Mucosa of descending colon (tissue), 3 donors: ENCODE measurements around the gene MX2. TPM values are rescaled to one million over a fixed set of nuclear protein-coding genes. Genes with fewer than 3 reads are reported as not detected.

Experiments
- ATAC-seq: fragments of 200-7000 bp; cut with Tn5 transposase; one replicate; pipeline ENCODE4 v1.9.1; 2020; ENCODE audit warnings: mild to moderate bottlenecking, moderate library complexity
- DNase-seq, 3 donors: peaks; one replicate each; pipeline ENCODE4 v3.0.0-alpha.2; 2020
- H3K36me3 ChIP-seq: fragments of 200-600 bp; one replicate; pipeline ENCODE4 v1.8.0; 2021; ENCODE audit warnings: low read depth, mild to moderate bottlenecking
- H3K4me1 ChIP-seq: fragments of 200-600 bp; one replicate; pipeline ENCODE4 v1.8.0; 2021; ENCODE audit warnings: low read depth, mild to moderate bottlenecking
- H3K4me3 ChIP-seq: fragments of 200-600 bp; one replicate; pipeline ENCODE4 v1.8.0; 2021; ENCODE audit warnings: mild to moderate bottlenecking
- H3K9me3 ChIP-seq: fragments of 200-600 bp; one replicate; pipeline ENCODE4 v1.8.0; 2021; ENCODE audit warnings: mild to moderate bottlenecking
- intact Hi-C, 2 donors: fragments of 100-400 bp; cut with DNase I in 1 of 2; cut with micrococcal nuclease in 1 of 2; formaldehyde crosslinking; loops; one replicate each; pipeline versions ENCODE4 v1.11.0 to v1.11.1; 2022; cut with DNase I, micrococcal nuclease
- total RNA-seq, 3 donors: library from RNA; stranded (reverse); fragmentation: NEBNext Ultra II Directional in 2 of 3; extraction: Animal tissue kit (Norgen Biotek cat#: 25700) in 2 of 3; gene quantifications; one replicate each; pipeline versions ENCODE4 v1.2.1 to v1.2.4, GENCODE V29; 2021 to 2023
- TF ChIP-seq, protein P1 (sequence below): fragments of 200-600 bp; IDR thresholded peaks from one replicate; pipeline ENCODE4 v1.8.0; 2022; ENCODE audit warnings: antibody characterized with exemption, mild to moderate bottlenecking
- donor health status: DM: no; HTN: no; CAD: no; lungs with moderate emphysema.
- donor health status: DM: no; HTN: no; CAD: no.
- donor health status: DM: no; HTN: yes; CAD: no.

MX2 gene
- total RNA-seq, 3 donors from 2014 or later, result 2.5 to 9.2 (median 6.3) TPM

DNA sequence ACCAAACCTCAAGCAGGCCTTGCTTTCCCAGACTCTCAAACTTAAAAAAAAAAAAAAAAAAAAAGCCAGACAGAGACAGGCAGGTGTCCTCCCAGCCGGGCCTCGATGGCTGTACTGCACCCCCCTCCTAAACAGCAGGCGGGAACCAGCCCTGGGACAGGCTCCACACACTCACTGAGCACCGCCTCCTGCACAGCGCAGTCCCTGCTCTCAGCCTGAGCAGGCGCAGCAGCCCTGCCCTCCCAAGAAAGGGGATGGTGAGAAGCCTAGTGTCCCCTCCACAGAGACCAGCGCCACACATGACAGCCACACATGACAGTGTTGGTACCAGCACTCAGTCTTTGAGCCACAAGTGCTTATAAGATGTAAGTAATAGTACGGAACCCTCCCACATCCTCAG lies 11.9 kb downstream of the MX2 start:
- TF ChIP-seq, protein P1, sequence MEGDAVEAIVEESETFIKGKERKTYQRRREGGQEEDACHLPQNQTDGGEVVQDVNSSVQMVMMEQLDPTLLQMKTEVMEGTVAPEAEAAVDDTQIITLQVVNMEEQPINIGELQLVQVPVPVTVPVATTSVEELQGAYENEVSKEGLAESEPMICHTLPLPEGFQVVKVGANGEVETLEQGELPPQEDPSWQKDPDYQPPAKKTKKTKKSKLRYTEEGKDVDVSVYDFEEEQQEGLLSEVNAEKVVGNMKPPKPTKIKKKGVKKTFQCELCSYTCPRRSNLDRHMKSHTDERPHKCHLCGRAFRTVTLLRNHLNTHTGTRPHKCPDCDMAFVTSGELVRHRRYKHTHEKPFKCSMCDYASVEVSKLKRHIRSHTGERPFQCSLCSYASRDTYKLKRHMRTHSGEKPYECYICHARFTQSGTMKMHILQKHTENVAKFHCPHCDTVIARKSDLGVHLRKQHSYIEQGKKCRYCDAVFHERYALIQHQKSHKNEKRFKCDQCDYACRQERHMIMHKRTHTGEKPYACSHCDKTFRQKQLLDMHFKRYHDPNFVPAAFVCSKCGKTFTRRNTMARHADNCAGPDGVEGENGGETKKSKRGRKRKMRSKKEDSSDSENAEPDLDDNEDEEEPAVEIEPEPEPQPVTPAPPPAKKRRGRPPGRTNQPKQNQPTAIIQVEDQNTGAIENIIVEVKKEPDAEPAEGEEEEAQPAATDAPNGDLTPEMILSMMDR, result no peak
- DNase-seq (no peak), ATAC-seq (no peak)
- Histone ChIP-seq H3K4me3 (no peak overlapping the region), H3K4me1 (no peaks in the 10 kb centered on the region), H3K36me3 (no peaks in the 10 kb centered on the region), H3K9me3 (no peaks in the 10 kb centered on the region)
- intact Hi-C loops, result no loop called here

DNA sequence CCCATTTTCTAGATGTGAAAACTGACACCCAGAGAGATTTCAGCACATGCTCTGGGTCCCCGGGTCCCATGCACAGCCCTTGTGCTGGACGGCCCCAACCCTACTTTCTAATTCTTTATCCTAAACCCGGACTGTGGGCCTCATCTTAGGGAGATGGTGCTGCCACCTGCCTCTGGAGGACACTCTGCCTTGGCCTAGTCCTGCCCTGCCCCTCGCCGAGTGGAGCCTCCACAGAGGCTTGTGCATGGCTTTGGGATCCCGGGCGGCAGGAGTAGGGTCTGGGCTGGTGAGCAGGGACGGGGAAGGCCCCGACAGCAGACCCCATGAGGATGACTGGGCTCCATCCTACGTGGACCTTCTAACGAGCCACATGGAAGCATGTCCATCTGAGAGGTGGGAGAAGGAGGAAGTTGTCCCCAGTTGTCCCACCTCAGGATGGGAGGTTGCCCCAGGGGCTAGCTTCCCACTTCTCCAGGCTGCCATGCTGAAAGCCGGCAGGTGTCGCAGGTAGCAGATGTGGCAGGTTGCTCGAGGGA lies 12.4 kb downstream of the MX2 start:
- no peaks in the 10 kb centered on the region for H3K4me1 ChIP-seq
- ATAC-seq (no peak), DNase-seq (no peak)
- H3K4me3 ChIP-seq, result no peak overlapping the region
- TF ChIP-seq, protein P1, result no peak
- intact Hi-C loops, result no loop called here
- H3K9me3 ChIP-seq, result no peaks in the 10 kb centered on the region
- no peaks in the 10 kb centered on the region for H3K36me3 ChIP-seq

DNA sequence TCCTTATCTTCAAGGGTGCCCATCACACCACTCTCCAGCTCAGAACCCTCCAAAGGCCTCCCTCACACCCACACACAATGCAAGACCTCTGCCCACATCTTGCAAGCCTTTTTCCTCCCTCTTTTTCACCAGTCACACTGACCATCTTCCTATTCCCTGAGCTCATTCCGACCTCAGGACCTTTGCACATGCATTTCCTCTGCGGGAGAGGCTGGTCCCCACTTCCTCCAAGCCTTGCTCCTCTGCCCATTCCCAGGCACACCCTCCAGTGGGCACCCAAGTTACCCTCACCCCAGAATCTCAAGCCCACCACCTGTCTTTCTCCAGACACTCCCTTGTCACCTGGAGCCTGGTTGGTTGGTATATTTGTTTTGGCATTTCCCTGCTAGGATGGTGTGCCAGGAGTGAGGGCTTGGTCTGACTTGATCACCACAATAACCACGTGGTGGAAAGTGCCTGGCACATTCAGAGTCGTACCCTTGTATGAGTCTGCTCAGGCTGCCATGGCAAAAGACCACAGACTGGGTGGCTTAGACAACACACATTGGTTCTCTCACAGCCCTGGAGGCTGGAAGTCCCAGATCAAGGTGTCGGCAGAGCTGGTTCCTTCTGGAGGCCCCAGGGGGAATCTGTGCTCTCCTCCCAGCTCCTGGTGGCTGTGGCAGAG lies 13.2 kb downstream of the MX2 start:
- Histone ChIP-seq H3K36me3 (no peaks in the 10 kb centered on the region), H3K4me1 (no peaks in the 10 kb centered on the region), H3K4me3 (no peak overlapping the region), H3K9me3 (no peaks in the 10 kb centered on the region)
- TF ChIP-seq, protein P1, result no peak
- DNase-seq (no peak), ATAC-seq (no peak)
- intact Hi-C loops, result no loop called here

- H3K36me3 ChIP-seq, result no peaks in the 10 kb centered on the region
- no peak overlapping the region for H3K4me3 ChIP-seq
- intact Hi-C loops, result no loop called here
- TF ChIP-seq, protein P1, result no peak
- DNase-seq, result no peak
- H3K9me3 ChIP-seq, result no peaks in the 10 kb centered on the region
- H3K4me1 ChIP-seq, result no peaks in the 10 kb centered on the region
- ATAC-seq, result no peak
Measured at GRCh38 chr21:41375875-41376274, 14.0 kb downstream of the MX2 start.

DNA sequence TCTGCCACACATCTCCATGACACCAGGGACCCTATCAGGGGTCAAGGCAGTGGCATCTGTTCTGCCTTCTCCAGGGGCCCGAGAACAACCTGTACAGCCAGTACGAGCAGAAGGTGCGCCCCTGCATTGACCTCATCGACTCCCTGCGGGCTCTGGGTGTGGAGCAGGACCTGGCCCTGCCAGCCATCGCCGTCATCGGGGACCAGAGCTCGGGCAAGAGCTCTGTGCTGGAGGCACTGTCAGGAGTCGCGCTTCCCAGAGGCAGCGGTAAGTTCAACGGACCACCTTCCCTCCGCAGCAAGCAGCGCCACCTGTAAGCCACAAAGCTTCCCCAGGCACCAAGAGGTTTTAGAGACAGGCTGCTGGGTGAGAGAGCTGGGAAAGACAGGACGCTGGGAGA lies 15.9 kb downstream of the MX2 start:
- H3K4me3 ChIP-seq, result no peak overlapping the region
- ATAC-seq, result no peak
- intact Hi-C loops, result no loop called here

More for the DNA sequence above, 15.9 kb downstream of the MX2 start:
- TF ChIP-seq, protein P1, result no peak
- no peaks in the 10 kb centered on the region for H3K36me3 ChIP-seq
- H3K4me1 ChIP-seq, result no peaks in the 10 kb centered on the region
- H3K9me3 ChIP-seq, result no peaks in the 10 kb centered on the region
- DNase-seq, result no peak
